ENCODE results near the gene PLCD3.

Gene PLCD3

GRCh38 chr17:45131616-45132319 is 547 bp downstream of the PLCD3 start:
- H3K4me3 ChIP-seq (ENCODE audit: low read length) = peak overlapping the region; percentile 86
- TF ChIP-seq CTCF (conservative IDR thresholded peaks at IDR 0.05; ENCODE audit: low read length) = peak; percentile 66
- no peak for DNase-seq (ENCODE audit: low read depth)

- no peak for TF ChIP-seq CTCF (conservative IDR thresholded peaks at IDR 0.05; ENCODE audit: low read length)
- peak overlapping the region; percentile 86 for H3K4me3 ChIP-seq (ENCODE audit: low read length)
- DNase-seq (ENCODE audit: low read depth) = no peak
These were observed 1.4 kb downstream of the PLCD3 start for GRCh38 chr17:45130681-45131615.

GRCh38 chr17:45129940-45130680 is 2.2 kb downstream of the PLCD3 start:
- no peak for DNase-seq (ENCODE audit: low read depth)
- peak overlapping the region; percentile 86 for H3K4me3 ChIP-seq (ENCODE audit: low read length)
- TF ChIP-seq CTCF (conservative IDR thresholded peaks at IDR 0.05; ENCODE audit: low read length) = no peak

GRCh38 chr17:45129426-45129939 is 2.8 kb downstream of the PLCD3 start:
- peak; percentile 80 for DNase-seq (ENCODE audit: low read depth)

GRCh38 chr17:45128989-45129388 is 3.3 kb downstream of the PLCD3 start:
- DNase-seq (ENCODE audit: low read depth) = no peak
- no peak for TF ChIP-seq CTCF (conservative IDR thresholded peaks at IDR 0.05; ENCODE audit: low read length)
- H3K4me3 ChIP-seq (ENCODE audit: low read length) = no peak overlapping the region

More at GRCh38 chr17:45129426-45129939, 2.8 kb downstream of the PLCD3 start:
- no peak overlapping the region for H3K4me3 ChIP-seq (ENCODE audit: low read length)
- no peak for TF ChIP-seq CTCF (conservative IDR thresholded peaks at IDR 0.05; ENCODE audit: low read length)

- TF ChIP-seq CTCF (conservative IDR thresholded peaks at IDR 0.05; ENCODE audit: low read length) = no peak
- no peak for DNase-seq (ENCODE audit: low read depth)
- H3K4me3 ChIP-seq (ENCODE audit: low read length) = no peak overlapping the region
These were observed 4.0 kb downstream of the PLCD3 start for GRCh38 chr17:45128331-45128730.
